HG02588 (cell line): ENCODE measurements around the gene GRID1.
"Not testable (repeated sequence)": the region's sequence is repeated elsewhere in the genome, so short reads cannot be mapped to it uniquely, and the experiment has no call there.

Source experiments
- ATAC-seq: cut with Tn5 transposase; IDR thresholded peaks from one replicate; pipeline ENCODE4 v1.9.1; 2021; ENCODE audit warnings: mild to moderate bottlenecking, moderate library complexity; ENCODE audit not compliant: unreplicated experiment

GRID1 gene

DNA sequence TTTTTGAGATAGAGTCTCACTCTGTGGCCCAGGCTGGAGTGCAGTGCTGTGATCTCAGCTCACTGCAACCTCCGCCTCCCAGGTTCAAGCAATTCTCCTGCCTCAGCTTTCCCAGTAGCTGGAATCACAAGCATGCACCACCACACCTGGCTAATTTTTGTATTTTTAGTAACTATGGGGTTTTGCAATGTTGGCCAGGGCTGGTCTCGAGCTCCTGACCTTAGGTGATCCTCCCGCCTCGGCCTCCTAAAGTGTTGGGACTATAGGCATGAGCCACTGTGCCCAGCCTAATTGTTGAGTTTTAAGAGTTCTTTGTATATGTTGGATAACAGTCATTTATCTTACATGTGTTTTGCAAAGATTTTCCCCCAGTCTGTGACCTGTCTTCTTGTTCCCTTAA lies 667.5 kb downstream of the GRID1 start:
- not testable (repeated sequence) for ATAC-seq

DNA sequence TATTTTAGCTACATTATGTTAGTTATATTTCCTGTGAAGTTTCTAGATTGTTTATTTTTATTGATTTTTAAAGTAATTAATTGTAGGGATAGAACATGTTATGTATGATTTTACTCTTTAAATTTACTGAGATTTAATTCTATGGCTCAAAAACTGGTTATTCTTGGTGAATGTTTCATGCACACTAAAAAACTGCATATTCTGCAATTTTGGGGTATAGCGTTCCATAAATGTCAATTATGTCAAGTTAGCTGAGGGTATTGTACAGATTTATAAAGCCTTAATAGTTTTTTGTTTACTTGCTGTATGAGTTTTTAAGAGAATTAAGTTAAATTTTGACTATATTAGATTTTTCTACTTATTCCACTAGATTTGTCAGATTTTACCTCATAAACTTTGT lies 669.7 kb downstream of the GRID1 start:
- no peak for ATAC-seq

DNA sequence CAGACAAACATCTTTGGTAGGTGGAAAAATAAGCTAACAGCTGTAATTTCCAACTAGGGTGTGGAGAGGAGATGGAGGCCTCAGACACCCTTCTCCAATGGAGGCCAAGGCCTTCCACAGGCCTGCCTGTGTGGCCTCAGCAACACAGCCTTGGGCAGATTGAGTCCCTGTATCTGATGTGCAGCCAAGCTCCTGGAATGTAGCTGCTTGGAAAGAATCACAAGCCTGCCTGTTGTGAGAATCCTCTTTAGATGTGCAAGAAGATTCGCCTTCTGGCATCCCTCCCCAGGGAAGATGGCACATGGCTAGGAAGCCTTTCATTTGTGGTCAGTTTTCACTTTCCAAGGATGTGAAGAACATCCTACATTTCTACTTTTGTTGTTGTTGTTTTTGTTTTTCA lies 684.0 kb downstream of the GRID1 start:
- no peak for ATAC-seq

DNA sequence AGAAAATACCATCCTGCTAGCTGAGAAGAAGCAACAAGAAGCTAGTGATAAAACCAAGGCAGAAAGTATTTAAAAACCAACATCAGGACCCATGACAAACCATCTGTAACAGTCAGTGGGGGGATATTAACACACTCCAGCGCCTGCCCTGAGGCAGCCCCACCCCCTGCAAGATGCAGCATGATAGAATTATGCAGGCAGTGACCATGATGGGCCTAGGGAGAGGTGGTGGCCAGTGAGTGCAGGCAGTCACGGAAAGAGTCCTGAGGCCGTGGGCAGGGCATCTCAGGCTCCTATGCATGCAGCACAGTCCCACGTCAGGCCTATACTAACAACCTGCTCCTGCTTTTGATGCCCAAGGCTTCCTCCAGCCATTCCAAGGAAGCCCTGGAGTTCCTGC lies 686.9 kb downstream of the GRID1 start:
- ATAC-seq, result no peak

DNA sequence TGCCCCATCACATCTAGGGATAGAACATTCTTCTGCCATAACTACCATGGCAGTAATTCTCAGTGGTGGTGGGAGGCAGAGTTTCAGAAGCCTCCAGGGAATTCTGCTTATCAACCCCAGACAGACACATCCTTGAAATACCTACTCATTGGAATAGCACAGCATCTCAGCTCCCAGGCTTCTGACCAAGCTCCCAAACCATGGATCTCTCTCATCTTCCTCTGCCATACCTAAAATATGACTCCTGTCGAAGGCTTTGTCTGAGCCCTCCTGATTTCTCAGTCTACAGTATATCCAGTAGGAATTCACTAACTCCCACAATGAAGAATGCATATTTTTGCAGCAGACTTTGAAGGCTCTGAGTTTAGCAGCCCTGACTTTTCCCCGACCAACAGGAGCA lies 687.5 kb downstream of the GRID1 start:
- ATAC-seq, result no peak

DNA sequence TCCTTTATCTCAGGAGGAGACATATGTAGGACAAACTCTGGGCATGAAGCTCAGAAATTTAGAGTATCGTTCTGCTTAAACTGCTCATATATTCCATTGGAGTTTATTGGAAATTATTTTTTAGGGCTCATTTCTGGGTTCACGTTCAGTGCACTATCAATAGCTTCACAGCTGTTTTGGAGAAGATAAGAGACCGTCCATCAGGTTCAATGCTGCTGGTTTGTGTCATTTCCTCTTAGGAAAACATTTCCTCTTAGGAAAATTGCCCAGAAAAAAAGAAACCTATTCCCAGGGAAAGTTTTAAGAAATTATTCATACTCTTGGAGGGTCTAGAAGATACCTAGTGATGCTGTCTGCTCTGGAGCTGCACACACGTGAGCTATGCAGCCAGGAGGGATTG lies 691.7 kb downstream of the GRID1 start:
- ATAC-seq, result no peak

DNA sequence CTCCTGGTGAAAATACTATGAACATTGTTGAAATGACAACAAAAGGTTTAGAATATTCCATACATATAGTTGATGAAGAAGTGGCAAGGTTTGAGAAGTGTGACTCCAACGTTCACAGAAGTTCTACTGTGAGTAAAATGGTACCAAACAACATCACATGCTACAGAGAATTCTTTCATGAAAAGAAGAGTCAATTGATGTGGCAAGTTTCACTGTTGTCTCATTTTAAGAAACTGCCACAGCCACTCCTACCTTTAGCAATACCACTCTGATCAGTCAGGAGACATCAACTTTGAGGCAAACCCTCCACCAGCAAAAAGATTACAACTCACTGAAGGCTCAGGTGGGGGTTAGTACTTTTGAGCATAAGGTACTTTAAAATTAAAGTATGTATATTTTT lies 693.3 kb downstream of the GRID1 start:
- no peak for ATAC-seq

DNA sequence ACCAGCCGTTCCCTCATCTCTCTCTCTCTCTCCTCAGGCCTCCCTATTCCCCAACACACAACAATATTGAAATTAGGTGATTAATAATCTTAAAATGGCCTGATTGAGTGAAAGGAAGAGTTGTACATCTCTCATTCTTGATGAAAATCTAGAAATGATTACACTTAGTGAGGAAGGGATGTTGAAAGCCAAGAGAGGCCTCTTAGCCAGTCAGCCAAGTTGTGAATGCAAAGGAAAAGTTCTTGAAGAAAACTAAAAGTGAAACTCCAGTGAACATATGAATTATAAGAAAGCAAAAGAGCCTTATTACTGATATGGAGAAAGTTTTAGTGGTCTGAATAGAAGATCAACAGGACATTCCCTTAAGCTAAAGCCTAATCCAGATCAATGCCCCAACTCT lies 695.1 kb downstream of the GRID1 start:
- ATAC-seq, result no peak

DNA sequence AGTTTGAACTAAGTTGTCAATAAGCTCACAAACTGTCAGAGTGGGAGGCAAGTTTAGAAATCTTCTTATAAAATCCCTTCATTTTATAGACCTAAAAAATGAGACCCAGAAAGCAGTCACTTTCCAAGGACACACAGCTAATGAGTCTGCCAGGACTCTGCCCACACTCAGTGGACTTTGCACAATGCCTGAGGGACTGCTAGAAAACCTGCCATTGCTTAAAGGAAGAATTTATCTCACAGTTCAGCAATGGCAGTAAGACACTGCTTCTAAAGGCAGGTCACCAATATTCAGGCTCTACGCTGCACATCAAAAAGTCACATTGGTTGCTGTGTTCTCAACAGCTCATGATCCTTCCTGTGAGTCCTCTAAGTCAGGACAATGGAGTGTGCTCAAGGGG lies 698.1 kb downstream of the GRID1 start:
- ATAC-seq, result no peak

DNA sequence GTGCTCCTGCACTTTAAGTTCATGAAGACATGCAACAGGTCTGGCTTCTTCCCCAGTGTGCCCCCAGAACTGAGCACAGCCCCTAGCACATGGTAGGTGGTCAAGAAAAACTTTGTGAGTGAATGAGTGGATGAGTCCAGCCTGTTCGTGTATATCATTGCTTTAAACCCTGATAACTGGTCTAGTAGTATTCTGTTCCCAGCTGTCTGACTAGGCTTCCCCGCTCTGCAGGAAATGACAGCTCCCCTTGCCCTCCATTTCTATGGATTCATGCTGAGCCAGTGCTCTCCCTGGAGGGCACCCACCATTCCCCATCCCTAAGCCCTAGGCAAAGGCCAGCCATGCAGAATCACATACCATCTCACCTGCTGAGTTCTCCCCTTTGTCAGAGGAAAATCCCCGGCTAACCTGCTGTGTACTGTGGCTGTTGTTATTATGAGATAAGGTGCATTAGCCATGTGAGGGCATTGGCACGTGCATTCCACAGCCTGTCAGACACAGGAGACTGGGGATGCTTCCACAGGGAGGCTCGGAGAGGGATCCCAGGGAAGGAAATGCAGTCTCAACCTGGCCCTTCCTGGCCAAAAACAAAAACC lies 698.9 kb downstream of the GRID1 start:
- no peak for ATAC-seq

DNA sequence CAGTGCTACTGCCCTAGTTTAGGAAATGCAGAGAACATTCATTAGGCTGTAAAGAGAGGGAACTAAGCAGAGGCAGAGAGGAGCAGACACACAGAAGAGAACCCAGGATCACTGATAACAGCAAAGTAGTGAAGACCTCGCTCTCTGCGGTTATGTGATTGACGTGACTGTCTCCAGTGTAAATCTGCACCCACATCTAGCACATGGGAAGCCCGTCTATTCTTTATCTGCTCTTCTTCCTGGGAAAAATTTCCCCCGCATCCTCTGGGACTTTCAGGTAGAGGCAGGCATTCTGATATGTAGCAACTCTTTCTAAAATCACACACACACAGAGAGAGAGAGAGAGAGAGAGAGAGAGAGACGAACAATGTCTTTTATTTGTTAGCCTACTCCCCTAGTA lies 699.6 kb downstream of the GRID1 start:
- ATAC-seq, result no peak

DNA sequence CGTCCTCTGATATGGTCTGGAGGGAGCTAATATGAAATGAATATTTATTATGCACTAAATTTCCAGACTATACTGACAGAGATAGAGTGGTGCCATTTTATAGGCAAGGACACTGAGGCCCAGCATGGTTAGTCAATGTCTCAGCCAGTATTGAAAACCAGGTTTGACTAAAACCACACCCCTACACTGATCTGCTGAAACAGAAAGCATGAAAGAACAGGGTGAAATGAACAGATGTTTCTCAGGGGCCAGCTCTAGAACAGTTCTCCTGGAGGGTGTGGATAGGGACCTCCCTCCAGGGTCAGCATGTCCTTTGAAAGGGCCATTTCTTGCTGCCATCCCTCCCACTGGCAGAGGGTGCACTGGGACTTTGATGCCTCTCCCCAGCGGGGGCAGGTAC lies 700.5 kb downstream of the GRID1 start:
- peak; percentile 52 for ATAC-seq

DNA sequence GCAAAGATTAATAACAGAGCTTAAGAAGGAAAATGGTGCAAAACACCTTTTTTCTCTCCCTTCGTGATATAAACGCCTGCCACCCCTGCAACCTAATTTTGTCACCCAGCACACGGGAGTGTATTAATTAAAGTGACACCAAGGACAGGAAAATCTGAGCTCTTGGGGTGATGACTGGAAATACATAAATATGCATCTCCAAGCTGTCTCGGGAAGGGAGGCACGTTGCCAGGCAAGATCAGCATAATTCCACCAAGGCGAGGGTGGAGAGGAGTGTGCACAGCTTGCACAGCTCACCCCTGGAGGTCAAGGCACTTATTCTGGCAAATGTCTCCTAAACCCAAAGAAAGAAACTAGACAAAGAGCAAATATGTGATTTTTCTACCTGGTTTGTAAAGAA lies 700.9 kb downstream of the GRID1 start:
- no peak for ATAC-seq

DNA sequence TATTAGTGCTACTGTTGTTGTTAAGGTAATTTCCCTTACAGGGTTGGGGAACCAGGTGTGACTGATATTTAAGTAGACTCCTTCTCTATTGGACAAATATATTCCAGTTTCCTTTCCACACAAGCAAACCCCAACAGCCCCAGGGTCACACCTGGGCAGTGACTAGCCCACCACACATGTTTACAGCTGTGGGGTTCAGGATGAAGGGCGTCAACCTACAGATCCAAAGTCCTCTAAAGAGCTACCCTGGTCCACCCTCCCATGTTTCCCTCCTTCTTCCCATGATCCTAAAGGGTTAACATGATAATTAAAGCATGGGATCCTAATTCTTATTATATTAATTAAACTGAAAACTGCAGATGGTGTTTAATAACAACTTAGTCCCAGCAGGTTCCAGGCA lies 701.5 kb downstream of the GRID1 start:
- ATAC-seq, result no peak

DNA sequence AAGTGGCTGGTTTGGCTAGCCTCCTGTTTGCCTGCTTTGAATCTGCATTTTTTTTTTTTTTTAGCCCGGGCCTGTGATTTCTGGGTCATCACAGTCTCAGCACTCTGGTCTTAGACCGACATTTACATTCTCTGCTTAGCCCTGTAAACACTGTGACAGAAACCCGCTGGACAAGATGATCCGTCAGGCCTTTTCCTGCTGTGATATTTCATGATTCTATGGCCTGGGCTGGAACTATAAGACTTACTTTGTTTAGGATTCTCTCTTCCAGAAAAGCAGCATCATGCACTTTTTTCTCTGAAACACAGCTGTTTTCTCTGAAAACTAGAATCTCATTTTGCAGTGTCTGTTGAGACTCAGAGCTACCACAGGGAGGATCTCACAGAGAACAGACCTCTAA lies 705.5 kb downstream of the GRID1 start:
- ATAC-seq, result no peak

DNA sequence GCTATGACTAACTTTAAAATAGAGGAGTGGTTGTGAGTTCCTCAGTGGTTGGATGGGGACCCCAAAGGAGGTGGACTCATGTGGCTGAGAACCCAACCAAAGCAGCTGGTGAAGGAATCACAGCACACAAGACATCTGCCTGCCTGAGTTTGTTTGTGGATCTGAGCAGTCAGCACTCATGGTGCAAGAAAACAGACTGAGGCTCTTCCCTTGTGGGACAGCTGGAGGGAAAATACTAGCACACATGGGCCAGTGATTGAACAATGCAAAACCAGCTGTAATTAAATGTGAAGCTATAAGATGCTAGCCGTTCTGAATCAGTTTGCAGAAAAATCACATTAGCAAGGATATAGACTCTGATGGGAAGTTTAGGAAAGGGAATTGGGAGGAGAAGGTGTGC lies 707.3 kb downstream of the GRID1 start:
- no peak for ATAC-seq

DNA sequence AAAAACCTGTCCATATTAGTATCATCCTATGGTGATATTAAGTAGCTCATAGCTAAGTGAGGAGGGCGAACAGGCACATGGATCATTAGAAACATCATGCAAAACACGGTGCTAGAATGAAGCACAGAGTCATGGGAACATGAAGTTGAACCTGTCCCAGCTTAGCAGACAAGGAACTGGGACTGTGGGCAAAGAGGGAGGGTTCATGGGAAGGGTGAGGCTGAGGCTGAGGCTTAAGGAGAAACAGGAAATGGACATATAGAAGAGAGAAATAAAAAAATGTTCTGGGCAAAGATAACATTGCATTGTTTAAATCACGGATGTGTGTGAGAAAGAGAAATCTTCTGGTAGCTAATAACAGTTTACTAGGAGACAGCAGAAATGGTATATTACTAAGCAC lies 708.1 kb downstream of the GRID1 start:
- ATAC-seq, result no peak

DNA sequence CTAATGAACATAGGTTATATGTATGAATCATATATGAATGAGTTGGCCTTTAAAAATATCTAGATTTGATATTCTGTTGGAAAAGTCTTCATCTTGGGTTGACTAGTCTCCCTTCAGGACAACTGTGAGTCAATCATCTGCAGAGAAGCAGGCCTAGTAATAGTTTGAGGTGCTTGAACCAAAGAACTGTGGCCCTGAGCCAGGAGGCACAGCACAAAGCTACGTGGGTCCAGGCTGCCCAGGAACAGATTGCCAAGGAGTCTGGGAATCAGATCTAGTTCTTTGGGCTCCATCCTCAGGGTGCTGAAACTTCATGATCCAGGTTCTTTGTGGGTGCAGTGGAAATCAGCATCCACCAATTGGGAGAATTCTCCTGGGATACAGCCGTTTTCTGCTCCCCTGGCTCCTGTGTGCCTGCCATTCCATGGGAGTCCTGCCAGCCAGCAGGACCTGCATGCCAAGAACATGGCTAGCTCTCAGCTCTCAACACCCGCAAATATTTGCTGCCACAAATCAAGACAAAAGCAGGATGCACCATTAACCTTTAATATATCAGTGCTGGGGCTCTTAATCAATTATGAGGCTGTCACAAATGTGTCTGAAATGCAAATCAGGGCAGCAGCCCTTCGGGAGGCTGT lies 709.0 kb downstream of the GRID1 start:
- no peak for ATAC-seq

DNA sequence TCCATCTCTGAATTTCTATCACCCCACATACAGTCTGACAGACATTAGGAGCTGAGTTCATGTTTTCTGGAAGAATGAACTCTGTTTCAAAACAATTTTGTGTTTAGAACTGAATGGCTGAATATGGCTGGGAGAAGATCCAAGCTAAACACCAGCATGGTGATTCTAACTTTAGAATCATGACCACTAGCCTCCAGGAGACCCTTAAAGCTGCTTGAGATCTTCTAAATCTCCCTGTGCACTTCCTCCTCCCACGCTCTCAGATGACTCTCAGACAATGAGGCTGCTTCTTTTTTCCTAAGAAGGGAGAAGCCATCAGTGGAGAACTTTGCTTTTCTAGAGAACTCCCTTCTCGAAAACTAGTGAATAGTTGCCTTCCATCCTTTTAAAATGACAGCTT lies 711.2 kb downstream of the GRID1 start:
- ATAC-seq, result no peak

DNA sequence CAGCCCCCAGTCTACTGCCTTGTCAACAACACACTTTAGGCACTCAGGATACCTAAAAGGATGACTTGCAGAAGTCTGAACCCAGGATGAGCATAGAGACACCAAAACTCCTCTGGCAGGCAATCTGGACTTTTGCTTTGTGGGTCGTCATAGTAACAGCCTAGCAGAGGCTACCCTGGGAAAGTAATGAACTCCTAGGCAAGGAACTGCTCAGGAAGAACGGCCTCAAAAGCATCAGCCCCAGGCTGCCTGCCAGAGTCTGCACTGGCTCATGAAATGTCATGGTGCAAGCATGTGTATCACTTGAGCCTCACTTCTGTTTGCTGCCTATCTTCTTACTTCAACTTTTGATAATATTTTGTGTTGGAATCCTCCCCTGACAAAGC lies 715.1 kb downstream of the GRID1 start:
- ATAC-seq, result no peak

DNA sequence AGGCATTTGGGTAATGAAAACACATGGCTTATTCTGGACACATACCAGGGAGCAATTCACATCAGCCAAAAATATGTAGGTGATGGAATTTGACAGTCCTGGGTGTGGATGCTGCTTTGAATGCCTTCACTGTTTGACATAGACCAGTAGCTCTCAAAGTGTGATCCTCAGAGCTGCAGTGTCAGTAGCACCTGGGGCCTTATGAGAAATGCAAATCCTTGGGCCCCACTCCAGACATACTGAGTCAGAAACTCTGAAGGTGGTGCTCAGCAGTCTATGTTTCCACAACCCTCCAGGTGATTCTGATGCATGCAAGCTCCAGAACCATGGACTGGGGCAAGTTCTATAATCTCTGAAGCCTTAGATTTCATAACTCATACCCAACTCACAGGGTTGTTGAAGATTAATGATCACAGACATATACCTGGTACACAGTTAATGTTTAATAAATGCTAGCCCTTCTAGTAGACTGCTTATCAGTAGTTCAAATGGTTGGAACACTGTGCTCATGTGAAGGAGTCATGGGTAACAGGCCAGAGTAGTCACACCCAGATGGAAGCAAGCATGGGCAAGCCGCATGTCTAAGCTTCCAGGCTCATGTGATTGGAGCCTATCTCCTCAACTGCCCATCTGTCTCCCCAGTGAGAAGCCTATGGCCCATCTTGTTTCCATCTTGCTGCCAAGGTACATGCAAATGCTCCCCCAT lies 715.7 kb downstream of the GRID1 start:
- ATAC-seq, result no peak

DNA sequence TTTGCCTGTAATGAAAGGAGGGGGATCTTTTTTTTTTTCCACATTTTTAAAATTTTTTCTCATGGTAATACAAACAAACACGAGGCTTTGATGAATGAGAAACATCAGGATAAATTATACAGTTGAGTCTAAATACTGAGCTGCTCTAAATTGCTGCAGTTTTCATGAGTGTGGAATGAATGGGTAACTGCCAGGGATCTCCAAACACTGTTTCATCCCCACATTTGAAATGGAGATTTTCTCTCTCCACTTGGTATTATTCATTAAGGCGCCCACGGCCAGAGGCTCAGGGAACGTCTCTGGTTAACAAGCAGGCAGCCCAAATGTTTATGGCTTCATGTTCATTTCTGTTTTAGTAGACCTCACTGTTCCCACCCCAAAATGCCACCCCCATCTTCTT lies 717.1 kb downstream of the GRID1 start:
- ATAC-seq, result no peak
